Activated T-cell treated with anti-CD3 and anti-CD28 coated beads, Interleukin-2, amount 50 U/mL, for 48 hours (primary cell): ENCODE results near the gene OR6C2.
"Not testable (repeated sequence)": the region's sequence is repeated elsewhere in the genome, so short reads cannot be mapped to it uniquely, and the experiment has no call there.

ENCODE experiments used
- DNase-seq, 2 experiments: peaks; one replicate each; pipeline ENCODE4 v3.0.0-alpha.2; 2020

Gene OR6C2

GRCh38 chr12:55479136-55479535, 35.3 kb downstream of the OR6C2 start:
- not testable (repeated sequence) for DNase-seq

GRCh38 chr12:55484284-55484683, 40.4 kb downstream of the OR6C2 start:
- DNase-seq, result not testable (repeated sequence)

- DNase-seq, result no peak
These were observed 48.2 kb downstream of the OR6C2 start, which contains the start of gene OR6C68 for GRCh38 chr12:55492078-55492477. TSS of gene OR6C68 (plus strand) at chr12:55492378. CDS start at chr12:55492378, 0 bp downstream.

GRCh38 chr12:55495490-55495889, 51.6 kb downstream of the OR6C2 start:
- no peak for DNase-seq

- no peak for DNase-seq
These were observed 55.4 kb downstream of the OR6C2 start for GRCh38 chr12:55499231-55499630.

GRCh38 chr12:55499810-55500252, 56.0 kb downstream of the OR6C2 start:
- DNase-seq, result no peak

GRCh38 chr12:55501601-55502000, 57.7 kb downstream of the OR6C2 start:
- no peak for DNase-seq
